ENCODE data around the gene TNXB.

TNXB gene

GRCh38 chr6:32139590-32139989 lies 30.5 kb upstream of the TNXB start:
- no peak for DNase-seq (ENCODE audit: low spot score)

GRCh38 chr6:32137454-32137853 lies 28.3 kb upstream of the TNXB start:
- DNase-seq (ENCODE audit: low spot score), result no peak

- DNase-seq (ENCODE audit: low spot score), result no peak
Observed at GRCh38 chr6:32133786-32134185, 24.6 kb upstream of the TNXB start.

GRCh38 chr6:32132110-32132509 lies 23.0 kb upstream of the TNXB start:
- DNase-seq (ENCODE audit: low spot score), result no peak

GRCh38 chr6:32131439-32131948 lies 22.4 kb upstream of the TNXB start:
- no peak for DNase-seq (ENCODE audit: low spot score)

GRCh38 chr6:32129297-32130088 lies 20.4 kb upstream of the TNXB start:
- no peak for DNase-seq (ENCODE audit: low spot score)

GRCh38 chr6:32128751-32129296 lies 19.7 kb upstream of the TNXB start:
- DNase-seq (ENCODE audit: low spot score), result no peak

- DNase-seq (ENCODE audit: low spot score), result peak; percentile 100
Observed at GRCh38 chr6:32127717-32128592, 18.8 kb upstream of the TNXB start, which contains the start of gene ATF6B. TSS of gene ATF6B (minus strand) at chr6:32128246. CDS start at chr6:32128207, 39 bp downstream.

GRCh38 chr6:32127409-32127716 lies 18.2 kb upstream of the TNXB start:
- no peak for DNase-seq (ENCODE audit: low spot score)

- DNase-seq (ENCODE audit: low spot score), result no peak
Observed at GRCh38 chr6:32126880-32127279, 17.7 kb upstream of the TNXB start.

GRCh38 chr6:32123681-32124080 lies 14.5 kb upstream of the TNXB start:
- no peak for DNase-seq (ENCODE audit: low spot score)

GRCh38 chr6:32120573-32121059 lies 11.5 kb upstream of the TNXB start:
- no peak for DNase-seq (ENCODE audit: low spot score)

- peak; percentile 85 for DNase-seq (ENCODE audit: low spot score)
Observed at GRCh38 chr6:32118782-32119628, 9.9 kb upstream of the TNXB start.

- no peak for DNase-seq (ENCODE audit: low spot score)
Observed at GRCh38 chr6:32117461-32117860, 8.3 kb upstream of the TNXB start.

GRCh38 chr6:32116674-32117073 lies 7.5 kb upstream of the TNXB start:
- DNase-seq (ENCODE audit: low spot score), result no peak

- no peak for DNase-seq (ENCODE audit: low spot score)
Observed at GRCh38 chr6:32115623-32116022, 6.5 kb upstream of the TNXB start.

GRCh38 chr6:32114796-32115195 lies 5.7 kb upstream of the TNXB start:
- DNase-seq (ENCODE audit: low spot score), result no peak

GRCh38 chr6:32113386-32114352 lies 4.5 kb upstream of the TNXB start:
- DNase-seq (ENCODE audit: low spot score), result no peak

- no peak for DNase-seq (ENCODE audit: low spot score)
Observed at GRCh38 chr6:32112431-32112980, 3.4 kb upstream of the TNXB start.

- no peak for DNase-seq (ENCODE audit: low spot score)
Observed at GRCh38 chr6:32111424-32112066, 2.4 kb upstream of the TNXB start.
